ENCODE measurements around the gene TDRD1.

Gene TDRD1

GRCh38 chr10:114273910-114274309, 94.8 kb downstream of the TDRD1 start:
- H3K4me1 ChIP-seq (ENCODE audit: control insufficient read depth in 1 of 2, insufficient read depth in 1 of 2, low read depth in 1 of 2, low read length in 1 of 2), result no peaks in the 10 kb centered on the region
- no peaks in the 10 kb centered on the region for H3K27me3 ChIP-seq
- H3K4me3 ChIP-seq (ENCODE audit: low read depth in 1 of 2, low read length in 1 of 2), result no peak overlapping the region
- H3K36me3 ChIP-seq, result no peaks in the 10 kb centered on the region
- H3K27ac ChIP-seq, result no peak overlapping the region
- TF ChIP-seq CTCF (IDR thresholded peaks at IDR 0.05), result no peak
- no peaks in the 10 kb centered on the region for H3K9me3 ChIP-seq

DNA sequence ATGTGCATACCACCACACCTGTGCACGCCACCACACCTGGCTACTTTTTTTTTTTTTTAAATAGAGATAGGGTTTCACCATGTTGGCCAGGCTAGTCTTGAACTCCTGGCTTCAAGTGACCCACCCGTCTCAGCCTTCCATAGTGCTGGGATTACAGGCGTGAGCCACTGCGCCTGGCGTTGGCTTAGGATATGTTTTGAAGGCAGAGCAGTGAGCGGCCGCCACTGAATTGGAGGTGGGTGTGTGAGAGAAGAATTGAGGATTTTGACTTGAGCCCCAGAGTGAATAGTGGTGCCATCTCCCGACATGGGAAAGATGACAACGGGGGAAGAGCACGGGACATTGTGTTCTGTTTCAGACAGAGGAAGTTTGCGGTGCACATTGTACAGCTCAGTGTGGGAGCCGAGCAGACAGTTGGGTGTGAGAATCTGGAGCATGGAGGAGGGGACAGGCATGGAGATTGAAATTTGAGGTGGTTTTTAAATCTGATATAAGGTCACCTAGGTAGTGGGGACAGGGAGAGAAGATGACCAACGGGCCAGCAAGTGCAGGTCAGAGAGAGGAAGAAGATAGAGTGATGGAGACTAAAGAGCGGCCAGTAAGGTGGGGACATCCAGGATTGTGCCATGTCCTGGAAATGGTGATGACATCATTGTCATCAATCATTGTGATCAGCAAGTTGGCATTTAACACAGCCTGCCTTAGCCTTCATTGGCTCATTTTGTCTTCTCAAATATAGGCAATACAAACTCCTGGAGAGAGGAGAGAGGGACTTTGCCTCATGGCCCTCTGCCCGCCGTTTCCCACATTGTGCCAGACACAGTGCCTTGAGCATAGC, 95.7 kb downstream of the TDRD1 start:
- H3K4me3 ChIP-seq (ENCODE audit: low read depth in 1 of 2, low read length in 1 of 2), result no peak overlapping the region
- no peak overlapping the region for H3K27ac ChIP-seq
- no peaks in the 10 kb centered on the region for H3K9me3 ChIP-seq
- H3K36me3 ChIP-seq, result no peaks in the 10 kb centered on the region
- no peaks in the 10 kb centered on the region for H3K4me1 ChIP-seq (ENCODE audit: control insufficient read depth in 1 of 2, insufficient read depth in 1 of 2, low read depth in 1 of 2, low read length in 1 of 2)
- no peaks in the 10 kb centered on the region for H3K27me3 ChIP-seq
- TF ChIP-seq CTCF (IDR thresholded peaks at IDR 0.05), result no peak

- Histone ChIP-seq H3K27me3 (no peaks in the 10 kb centered on the region), H3K27ac (no peak overlapping the region), H3K4me1 (ENCODE audit: control insufficient read depth in 1 of 2, insufficient read depth in 1 of 2, low read depth in 1 of 2, low read length in 1 of 2) (no peaks in the 10 kb centered on the region), H3K4me3 (ENCODE audit: low read depth in 1 of 2, low read length in 1 of 2) (no peak overlapping the region), H3K36me3 (no peaks in the 10 kb centered on the region), H3K9me3 (no peaks in the 10 kb centered on the region)
- TF ChIP-seq CTCF (IDR thresholded peaks at IDR 0.05), result no peak
Observed at GRCh38 chr10:114276066-114276465, 96.9 kb downstream of the TDRD1 start.

- Histone ChIP-seq H3K27me3 (no peaks in the 10 kb centered on the region), H3K27ac (no peak overlapping the region), H3K9me3 (no peaks in the 10 kb centered on the region), H3K4me1 (ENCODE audit: control insufficient read depth in 1 of 2, insufficient read depth in 1 of 2, low read depth in 1 of 2, low read length in 1 of 2) (no peaks in the 10 kb centered on the region), H3K36me3 (no peaks in the 10 kb centered on the region), H3K4me3 (ENCODE audit: low read depth in 1 of 2, low read length in 1 of 2) (no peak overlapping the region)
- TF ChIP-seq CTCF (IDR thresholded peaks at IDR 0.05), result no peak
Observed at GRCh38 chr10:114276671-114277070, 97.5 kb downstream of the TDRD1 start.

- Histone ChIP-seq H3K4me1 (ENCODE audit: control insufficient read depth in 1 of 2, insufficient read depth in 1 of 2, low read depth in 1 of 2, low read length in 1 of 2) (no peaks in the 10 kb centered on the region), H3K9me3 (no peaks in the 10 kb centered on the region), H3K27me3 (no peaks in the 10 kb centered on the region), H3K27ac (no peak overlapping the region), H3K4me3 (ENCODE audit: low read depth in 1 of 2, low read length in 1 of 2) (no peak overlapping the region), H3K36me3 (no peaks in the 10 kb centered on the region)
- TF ChIP-seq CTCF (IDR thresholded peaks at IDR 0.05), result no peak
Observed at GRCh38 chr10:114278140-114278883, 99.2 kb downstream of the TDRD1 start.

Data from neutrophil (primary cell).